ENCODE results near the gene RPL28.

RPL28 gene

GRCh38 chr19:55345818-55346724 is 39.7 kb upstream of the RPL28 start:
- Histone ChIP-seq H3K4me1 (ENCODE audit: control insufficient read depth, insufficient read depth, low read length) (peaks cover 35% of the 10 kb centered on the region), H3K9ac (ENCODE audit: low read depth, low read length) (no peak overlapping the region), H3K4me3 (ENCODE audit: low read depth, low read length) (no peak overlapping the region), H3K36me3 (ENCODE audit: control insufficient read depth, insufficient read depth, low read length) (peaks cover 53% of the 10 kb centered on the region), H3K9me3 (ENCODE audit: control insufficient read depth, insufficient read depth, low read length) (no peaks in the 10 kb centered on the region), H3K27ac (ENCODE audit: low read depth, low read length) (no peak overlapping the region), H3K27me3 (ENCODE audit: control insufficient read depth, insufficient read depth, low read length) (no peaks in the 10 kb centered on the region)

- Histone ChIP-seq H3K27ac (ENCODE audit: low read depth, low read length) (no peak overlapping the region), H3K27me3 (ENCODE audit: control insufficient read depth, insufficient read depth, low read length) (peaks cover 3% of the 10 kb centered on the region), H3K9ac (ENCODE audit: low read depth, low read length) (no peak overlapping the region), H3K4me3 (ENCODE audit: low read depth, low read length) (no peak overlapping the region), H3K4me1 (ENCODE audit: control insufficient read depth, insufficient read depth, low read length) (peaks cover 29% of the 10 kb centered on the region), H3K36me3 (ENCODE audit: control insufficient read depth, insufficient read depth, low read length) (peaks cover 51% of the 10 kb centered on the region), H3K9me3 (ENCODE audit: control insufficient read depth, insufficient read depth, low read length) (no peaks in the 10 kb centered on the region)
These were observed 38.8 kb upstream of the RPL28 start for GRCh38 chr19:55346725-55347441.

GRCh38 chr19:55347442-55348009 is 38.2 kb upstream of the RPL28 start:
- Histone ChIP-seq H3K4me1 (ENCODE audit: control insufficient read depth, insufficient read depth, low read length) (peaks cover 27% of the 10 kb centered on the region), H3K4me3 (ENCODE audit: low read depth, low read length) (no peak overlapping the region), H3K9me3 (ENCODE audit: control insufficient read depth, insufficient read depth, low read length) (no peaks in the 10 kb centered on the region), H3K27me3 (ENCODE audit: control insufficient read depth, insufficient read depth, low read length) (peaks cover 9% of the 10 kb centered on the region), H3K36me3 (ENCODE audit: control insufficient read depth, insufficient read depth, low read length) (peaks cover 45% of the 10 kb centered on the region), H3K9ac (ENCODE audit: low read depth, low read length) (no peak overlapping the region), H3K27ac (ENCODE audit: low read depth, low read length) (peak overlapping the region; percentile 95)

- Histone ChIP-seq H3K4me3 (ENCODE audit: low read depth, low read length) (peak overlapping the region; percentile 23; the same call in 1 of the 2 replicates), H3K9me3 (ENCODE audit: control insufficient read depth, insufficient read depth, low read length) (no peaks in the 10 kb centered on the region), H3K36me3 (ENCODE audit: control insufficient read depth, insufficient read depth, low read length) (peaks cover 35% of the 10 kb centered on the region), H3K9ac (ENCODE audit: low read depth, low read length) (peak overlapping the region; percentile 48; the same call in 1 of the 2 replicates), H3K27me3 (ENCODE audit: control insufficient read depth, insufficient read depth, low read length) (peaks cover 19% of the 10 kb centered on the region), H3K4me1 (ENCODE audit: control insufficient read depth, insufficient read depth, low read length) (peaks cover 29% of the 10 kb centered on the region), H3K27ac (ENCODE audit: low read depth, low read length) (peak overlapping the region; percentile 95)
These were observed 37.3 kb upstream of the RPL28 start for GRCh38 chr19:55348317-55349034.

GRCh38 chr19:55350620-55351315 is 35.0 kb upstream of the RPL28 start:
- no peaks in the 10 kb centered on the region for H3K9me3 ChIP-seq (ENCODE audit: control insufficient read depth, insufficient read depth, low read length)
- no peak overlapping the region for H3K27ac ChIP-seq (ENCODE audit: low read depth, low read length)
- H3K27me3 ChIP-seq (ENCODE audit: control insufficient read depth, insufficient read depth, low read length): peaks cover 36% of the 10 kb centered on the region
- no peak overlapping the region for H3K4me3 ChIP-seq (ENCODE audit: low read depth, low read length)
- peaks cover 17% of the 10 kb centered on the region for H3K36me3 ChIP-seq (ENCODE audit: control insufficient read depth, insufficient read depth, low read length)
- H3K4me1 ChIP-seq (ENCODE audit: control insufficient read depth, insufficient read depth, low read length): peaks cover 34% of the 10 kb centered on the region
- no peak overlapping the region for H3K9ac ChIP-seq (ENCODE audit: low read depth, low read length)

GRCh38 chr19:55352040-55352439 is 33.7 kb upstream of the RPL28 start:
- Histone ChIP-seq H3K27me3 (ENCODE audit: control insufficient read depth, insufficient read depth, low read length) (peaks cover 48% of the 10 kb centered on the region), H3K9ac (ENCODE audit: low read depth, low read length) (no peak overlapping the region), H3K4me1 (ENCODE audit: control insufficient read depth, insufficient read depth, low read length) (peaks cover 34% of the 10 kb centered on the region), H3K4me3 (ENCODE audit: low read depth, low read length) (no peak overlapping the region), H3K27ac (ENCODE audit: low read depth, low read length) (no peak overlapping the region), H3K9me3 (ENCODE audit: control insufficient read depth, insufficient read depth, low read length) (no peaks in the 10 kb centered on the region), H3K36me3 (ENCODE audit: control insufficient read depth, insufficient read depth, low read length) (peaks cover 10% of the 10 kb centered on the region)

- Histone ChIP-seq H3K36me3 (ENCODE audit: control insufficient read depth, insufficient read depth, low read length) (peaks cover 4% of the 10 kb centered on the region), H3K27me3 (ENCODE audit: control insufficient read depth, insufficient read depth, low read length) (peaks cover 54% of the 10 kb centered on the region), H3K4me3 (ENCODE audit: low read depth, low read length) (peak overlapping the region; percentile 84; the same call in 1 of the 2 replicates), H3K9me3 (ENCODE audit: control insufficient read depth, insufficient read depth, low read length) (no peaks in the 10 kb centered on the region), H3K27ac (ENCODE audit: low read depth, low read length) (no peak overlapping the region), H3K9ac (ENCODE audit: low read depth, low read length) (no peak overlapping the region), H3K4me1 (ENCODE audit: control insufficient read depth, insufficient read depth, low read length) (peaks cover 33% of the 10 kb centered on the region)
These were observed 33.1 kb upstream of the RPL28 start for GRCh38 chr19:55352549-55353145.

- Histone ChIP-seq H3K36me3 (ENCODE audit: control insufficient read depth, insufficient read depth, low read length) (peaks cover 3% of the 10 kb centered on the region; the same call in 1 of the 2 replicates), H3K27ac (ENCODE audit: low read depth, low read length) (no peak overlapping the region), H3K9ac (ENCODE audit: low read depth, low read length) (no peak overlapping the region), H3K4me1 (ENCODE audit: control insufficient read depth, insufficient read depth, low read length) (peaks cover 26% of the 10 kb centered on the region), H3K9me3 (ENCODE audit: control insufficient read depth, insufficient read depth, low read length) (no peaks in the 10 kb centered on the region), H3K27me3 (ENCODE audit: control insufficient read depth, insufficient read depth, low read length) (peaks cover 54% of the 10 kb centered on the region), H3K4me3 (ENCODE audit: low read depth, low read length) (peak overlapping the region; percentile 84)
These were observed 32.4 kb upstream of the RPL28 start for GRCh38 chr19:55353356-55353802.

- Histone ChIP-seq H3K27me3 (ENCODE audit: control insufficient read depth, insufficient read depth, low read length) (peaks cover 54% of the 10 kb centered on the region), H3K4me3 (ENCODE audit: low read depth, low read length) (peak overlapping the region; percentile 84), H3K27ac (ENCODE audit: low read depth, low read length) (no peak overlapping the region), H3K9me3 (ENCODE audit: control insufficient read depth, insufficient read depth, low read length) (no peaks in the 10 kb centered on the region), H3K9ac (ENCODE audit: low read depth, low read length) (no peak overlapping the region), H3K4me1 (ENCODE audit: control insufficient read depth, insufficient read depth, low read length) (peaks cover 19% of the 10 kb centered on the region), H3K36me3 (ENCODE audit: control insufficient read depth, insufficient read depth, low read length) (peaks cover 3% of the 10 kb centered on the region; the same call in 1 of the 2 replicates)
These were observed 31.7 kb upstream of the RPL28 start for GRCh38 chr19:55353803-55354697.
